CD4-positive, alpha-beta T cell (primary cell): ENCODE data around the gene MTARC1. TPM values are rescaled to one million over a fixed set of nuclear protein-coding genes. Genes with fewer than 3 reads are reported as not detected.

ENCODE experiments used
- ATAC-seq: fragments of 200-7000 bp; cut with Tn5 transposase; one replicate; pipeline ENCODE4 v1.10.0; 2022; ENCODE audit warnings: mild to moderate bottlenecking; ENCODE audit not compliant: poor library complexity
- CTCF ChIA-PET: fragments of 350-600 bp; sonication (Branson Sonifier 250); formaldehyde crosslinking; loops from one replicate; lab custom pipeline; 2021; ENCODE audit warnings: antibody characterized with exemption, inconsistent platforms; lab: Charles Lee
- POLR2A ChIA-PET: fragments of 350-600 bp; sonication (Branson Sonifier 250); formaldehyde crosslinking; loops from one replicate; lab custom pipeline; 2021; ENCODE audit warnings: antibody characterized with exemption, inconsistent platforms; lab: Charles Lee
- DNase-seq, 14 experiments: peaks; one replicate each; pipeline ENCODE4 v3.0.0-alpha.2; 2013 to 2020; ENCODE audit warnings: mixed read lengths in 2 of 14
- H3K27ac ChIP-seq, 2 donors: one replicate each; pipeline versions ENCODE4 v1.5.1 to v1.7.0; 2013; ENCODE audit warnings: low read length in 2 of 2, low read depth in 1 of 2, mild to moderate bottlenecking in 1 of 2
- H3K27me3 ChIP-seq, 2 experiments: 1 replicate in 1 of 2; 2 replicates in 1 of 2; pipeline versions ENCODE4 v1.6.1 to v1.7.0; 2013; ENCODE audit warnings: low read length in 2 of 2, control low read depth in 1 of 2, mild to moderate bottlenecking in 1 of 2, moderate library complexity in 1 of 2; ENCODE audit not compliant: insufficient read depth in 2 of 2, control insufficient read depth in 1 of 2
- H3K36me3 ChIP-seq: one replicate; pipeline ENCODE4 v1.6.1; 2013; ENCODE audit warnings: low read length, control low read depth; ENCODE audit not compliant: insufficient read depth
- H3K4me1 ChIP-seq: one replicate; pipeline ENCODE4 v1.6.1; 2013; ENCODE audit warnings: low read length, control low read depth; ENCODE audit not compliant: insufficient read depth
- H3K4me3 ChIP-seq: one replicate; pipeline ENCODE4 v1.5.1; 2013; ENCODE audit warnings: mild to moderate bottlenecking, low read length, moderate library complexity
- H3K9me3 ChIP-seq, 2 experiments: 1 replicate in 1 of 2; 2 replicates in 1 of 2; pipeline versions ENCODE4 v1.6.1 to v1.7.0; 2013; ENCODE audit warnings: low read length in 2 of 2, mild to moderate bottlenecking in 2 of 2, control low read depth in 1 of 2, moderate library complexity in 1 of 2; ENCODE audit not compliant: control insufficient read depth in 1 of 2, insufficient read depth in 1 of 2
- H3K27ac Mint-ChIP-seq: one replicate; pipeline ENCODE4 v1.8.0; 2020; ENCODE audit warnings: mixed read lengths
- H3K27me3 Mint-ChIP-seq: one replicate; pipeline ENCODE4 v1.8.0; 2021; ENCODE audit warnings: mixed read lengths
- H3K36me3 Mint-ChIP-seq: one replicate; pipeline ENCODE4 v1.8.0; 2021; ENCODE audit warnings: low read depth, mixed read lengths
- H3K4me1 Mint-ChIP-seq: one replicate; pipeline ENCODE4 v1.8.0; 2021; ENCODE audit warnings: low read depth, mixed read lengths
- H3K4me3 Mint-ChIP-seq: one replicate; pipeline ENCODE4 v1.8.0; 2020; ENCODE audit warnings: mild to moderate bottlenecking, mixed read lengths
- H3K9me3 Mint-ChIP-seq: one replicate; pipeline ENCODE4 v1.8.0; 2020; ENCODE audit warnings: mixed read lengths
- CTCF ChIP-seq: fragments of 200-600 bp; IDR thresholded peaks from one replicate; pipeline ENCODE4 v1.8.0; 2022; ENCODE audit warnings: antibody characterized with exemption, mild to moderate bottlenecking
- intact Hi-C, 2 experiments: fragments of 100-400 bp; cut with DNase I in 1 of 2; cut with micrococcal nuclease in 1 of 2; formaldehyde crosslinking; loops; one replicate each; pipeline versions ENCODE4 v1.15.1 to v1.9.0; 2023 to 2025; cut with DNase I, micrococcal nuclease
- total RNA-seq, 174 experiments: library from RNA in 2 of 174; stranded (reverse) in 2 of 174; gene quantifications; one replicate each; pipeline ENCODE4 v1.2.3 and lab custom pipeline; 2021 to 2026

The MTARC1 gene
- total RNA-seq, 2 experiments from 2014 or later = not detected

GRCh38 chr1:220826729-220827128, 40.0 kb downstream of the MTARC1 start:
- intact Hi-C loops = no loop called here
- Mint-ChIP-seq H3K27me3 (peaks cover 56% of the 10 kb centered on the region), H3K9me3 (no peaks in the 10 kb centered on the region), H3K4me3 (no peak overlapping the region), H3K4me1 (no peaks in the 10 kb centered on the region), H3K36me3 (no peaks in the 10 kb centered on the region), H3K27ac (no peak overlapping the region)
- no peak for DNase-seq
- Histone ChIP-seq H3K27ac (no peak overlapping the region), H3K27me3 (peaks cover 3 to 7% of the 10 kb centered on the region in 2 experiments), H3K4me1 (no peaks in the 10 kb centered on the region), H3K4me3 (no peak overlapping the region), H3K9me3 (no peaks in the 10 kb centered on the region), H3K36me3 (no peaks in the 10 kb centered on the region)
- no peak for ATAC-seq
- TF ChIP-seq CTCF = no peak
- ChIA-PET CTCF (no interaction called here), POLR2A (no interaction called here)

GRCh38 chr1:220827445-220828178, 40.9 kb downstream of the MTARC1 start:
- Mint-ChIP-seq H3K27ac (no peak overlapping the region), H3K27me3 (peaks cover 57% of the 10 kb centered on the region), H3K4me3 (no peak overlapping the region), H3K4me1 (no peaks in the 10 kb centered on the region), H3K9me3 (no peaks in the 10 kb centered on the region), H3K36me3 (no peaks in the 10 kb centered on the region)
- ChIA-PET POLR2A (no interaction called here), CTCF (no interaction called here)
- ATAC-seq (no peak), DNase-seq (no peak)
- H3K4me1 ChIP-seq = no peaks in the 10 kb centered on the region
- H3K27ac ChIP-seq = no peak overlapping the region
- no peak for TF ChIP-seq CTCF
- H3K36me3 ChIP-seq = no peaks in the 10 kb centered on the region
- H3K27me3 ChIP-seq = peaks cover 3 to 7% of the 10 kb centered on the region in 2 experiments
- no peak overlapping the region for H3K4me3 ChIP-seq
- intact Hi-C loops = no loop called here
- no peaks in the 10 kb centered on the region for H3K9me3 ChIP-seq

GRCh38 chr1:220828179-220828490, 41.4 kb downstream of the MTARC1 start:
- ChIA-PET POLR2A (no interaction called here), CTCF (no interaction called here)
- Histone ChIP-seq H3K27ac (no peak overlapping the region), H3K4me3 (no peak overlapping the region), H3K27me3 (peaks cover 3 to 7% of the 10 kb centered on the region in 2 experiments), H3K4me1 (no peaks in the 10 kb centered on the region), H3K9me3 (no peaks in the 10 kb centered on the region), H3K36me3 (no peaks in the 10 kb centered on the region)
- H3K27me3 Mint-ChIP-seq = peaks cover 57% of the 10 kb centered on the region
- H3K4me3 Mint-ChIP-seq = no peak overlapping the region
- H3K36me3 Mint-ChIP-seq = no peaks in the 10 kb centered on the region
- H3K27ac Mint-ChIP-seq = no peak overlapping the region
- no peak for DNase-seq
- H3K9me3 Mint-ChIP-seq = no peaks in the 10 kb centered on the region
- H3K4me1 Mint-ChIP-seq = no peaks in the 10 kb centered on the region
- intact Hi-C loops = no loop called here
- TF ChIP-seq CTCF = no peak
- ATAC-seq = no peak
